ENCODE measurements around the gene ARHGAP19. TPM values are rescaled to one million over a fixed set of nuclear protein-coding genes. Genes with fewer than 3 reads are reported as not detected.

The ARHGAP19 gene
- total and polyA plus RNA-seq, 2 of the 8 experiments (the other 6 are each of a cell fraction or from before 2014, with no cell fraction given) = 13.3 to 32.1 TPM

DNA sequence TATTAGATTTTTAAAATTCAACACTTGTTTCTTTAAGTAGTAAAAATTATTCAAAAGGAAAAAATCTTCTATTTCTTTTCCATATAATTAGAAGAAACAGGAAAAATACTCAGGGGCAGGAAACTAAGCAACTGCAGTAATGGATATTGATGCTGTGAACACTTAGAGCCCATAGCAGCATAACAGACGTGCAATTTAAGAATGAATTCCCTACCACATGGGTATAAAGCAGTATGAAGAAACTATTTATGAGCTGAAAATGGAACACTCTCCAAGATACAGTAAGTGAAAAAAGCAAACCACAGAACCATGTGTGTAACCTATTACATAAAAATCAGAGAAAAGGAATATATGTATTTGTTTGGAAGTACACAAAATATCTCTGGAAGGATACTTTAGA, 30.8 kb downstream of the ARHGAP19 start (continued):
- TF ChIP-seq, protein P1, sequence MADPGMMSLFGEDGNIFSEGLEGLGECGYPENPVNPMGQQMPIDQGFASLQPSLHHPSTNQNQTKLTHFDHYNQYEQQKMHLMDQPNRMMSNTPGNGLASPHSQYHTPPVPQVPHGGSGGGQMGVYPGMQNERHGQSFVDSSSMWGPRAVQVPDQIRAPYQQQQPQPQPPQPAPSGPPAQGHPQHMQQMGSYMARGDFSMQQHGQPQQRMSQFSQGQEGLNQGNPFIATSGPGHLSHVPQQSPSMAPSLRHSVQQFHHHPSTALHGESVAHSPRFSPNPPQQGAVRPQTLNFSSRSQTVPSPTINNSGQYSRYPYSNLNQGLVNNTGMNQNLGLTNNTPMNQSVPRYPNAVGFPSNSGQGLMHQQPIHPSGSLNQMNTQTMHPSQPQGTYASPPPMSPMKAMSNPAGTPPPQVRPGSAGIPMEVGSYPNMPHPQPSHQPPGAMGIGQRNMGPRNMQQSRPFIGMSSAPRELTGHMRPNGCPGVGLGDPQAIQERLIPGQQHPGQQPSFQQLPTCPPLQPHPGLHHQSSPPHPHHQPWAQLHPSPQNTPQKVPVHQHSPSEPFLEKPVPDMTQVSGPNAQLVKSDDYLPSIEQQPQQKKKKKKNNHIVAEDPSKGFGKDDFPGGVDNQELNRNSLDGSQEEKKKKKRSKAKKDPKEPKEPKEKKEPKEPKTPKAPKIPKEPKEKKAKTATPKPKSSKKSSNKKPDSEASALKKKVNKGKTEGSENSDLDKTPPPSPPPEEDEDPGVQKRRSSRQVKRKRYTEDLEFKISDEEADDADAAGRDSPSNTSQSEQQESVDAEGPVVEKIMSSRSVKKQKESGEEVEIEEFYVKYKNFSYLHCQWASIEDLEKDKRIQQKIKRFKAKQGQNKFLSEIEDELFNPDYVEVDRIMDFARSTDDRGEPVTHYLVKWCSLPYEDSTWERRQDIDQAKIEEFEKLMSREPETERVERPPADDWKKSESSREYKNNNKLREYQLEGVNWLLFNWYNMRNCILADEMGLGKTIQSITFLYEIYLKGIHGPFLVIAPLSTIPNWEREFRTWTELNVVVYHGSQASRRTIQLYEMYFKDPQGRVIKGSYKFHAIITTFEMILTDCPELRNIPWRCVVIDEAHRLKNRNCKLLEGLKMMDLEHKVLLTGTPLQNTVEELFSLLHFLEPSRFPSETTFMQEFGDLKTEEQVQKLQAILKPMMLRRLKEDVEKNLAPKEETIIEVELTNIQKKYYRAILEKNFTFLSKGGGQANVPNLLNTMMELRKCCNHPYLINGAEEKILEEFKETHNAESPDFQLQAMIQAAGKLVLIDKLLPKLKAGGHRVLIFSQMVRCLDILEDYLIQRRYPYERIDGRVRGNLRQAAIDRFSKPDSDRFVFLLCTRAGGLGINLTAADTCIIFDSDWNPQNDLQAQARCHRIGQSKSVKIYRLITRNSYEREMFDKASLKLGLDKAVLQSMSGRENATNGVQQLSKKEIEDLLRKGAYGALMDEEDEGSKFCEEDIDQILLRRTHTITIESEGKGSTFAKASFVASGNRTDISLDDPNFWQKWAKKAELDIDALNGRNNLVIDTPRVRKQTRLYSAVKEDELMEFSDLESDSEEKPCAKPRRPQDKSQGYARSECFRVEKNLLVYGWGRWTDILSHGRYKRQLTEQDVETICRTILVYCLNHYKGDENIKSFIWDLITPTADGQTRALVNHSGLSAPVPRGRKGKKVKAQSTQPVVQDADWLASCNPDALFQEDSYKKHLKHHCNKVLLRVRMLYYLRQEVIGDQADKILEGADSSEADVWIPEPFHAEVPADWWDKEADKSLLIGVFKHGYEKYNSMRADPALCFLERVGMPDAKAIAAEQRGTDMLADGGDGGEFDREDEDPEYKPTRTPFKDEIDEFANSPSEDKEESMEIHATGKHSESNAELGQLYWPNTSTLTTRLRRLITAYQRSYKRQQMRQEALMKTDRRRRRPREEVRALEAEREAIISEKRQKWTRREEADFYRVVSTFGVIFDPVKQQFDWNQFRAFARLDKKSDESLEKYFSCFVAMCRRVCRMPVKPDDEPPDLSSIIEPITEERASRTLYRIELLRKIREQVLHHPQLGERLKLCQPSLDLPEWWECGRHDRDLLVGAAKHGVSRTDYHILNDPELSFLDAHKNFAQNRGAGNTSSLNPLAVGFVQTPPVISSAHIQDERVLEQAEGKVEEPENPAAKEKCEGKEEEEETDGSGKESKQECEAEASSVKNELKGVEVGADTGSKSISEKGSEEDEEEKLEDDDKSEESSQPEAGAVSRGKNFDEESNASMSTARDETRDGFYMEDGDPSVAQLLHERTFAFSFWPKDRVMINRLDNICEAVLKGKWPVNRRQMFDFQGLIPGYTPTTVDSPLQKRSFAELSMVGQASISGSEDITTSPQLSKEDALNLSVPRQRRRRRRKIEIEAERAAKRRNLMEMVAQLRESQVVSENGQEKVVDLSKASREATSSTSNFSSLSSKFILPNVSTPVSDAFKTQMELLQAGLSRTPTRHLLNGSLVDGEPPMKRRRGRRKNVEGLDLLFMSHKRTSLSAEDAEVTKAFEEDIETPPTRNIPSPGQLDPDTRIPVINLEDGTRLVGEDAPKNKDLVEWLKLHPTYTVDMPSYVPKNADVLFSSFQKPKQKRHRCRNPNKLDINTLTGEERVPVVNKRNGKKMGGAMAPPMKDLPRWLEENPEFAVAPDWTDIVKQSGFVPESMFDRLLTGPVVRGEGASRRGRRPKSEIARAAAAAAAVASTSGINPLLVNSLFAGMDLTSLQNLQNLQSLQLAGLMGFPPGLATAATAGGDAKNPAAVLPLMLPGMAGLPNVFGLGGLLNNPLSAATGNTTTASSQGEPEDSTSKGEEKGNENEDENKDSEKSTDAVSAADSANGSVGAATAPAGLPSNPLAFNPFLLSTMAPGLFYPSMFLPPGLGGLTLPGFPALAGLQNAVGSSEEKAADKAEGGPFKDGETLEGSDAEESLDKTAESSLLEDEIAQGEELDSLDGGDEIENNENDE (IDR thresholded peaks at IDR 0.05; ENCODE audit: insufficient replicate concordance, low read length) = no peak
- TF ChIP-seq MAFK (IDR thresholded peaks at IDR 0.05; ENCODE audit: low read depth, low read length) (no peak), TEAD4 (IDR thresholded peaks at IDR 0.05; ENCODE audit: low read depth, low read length) (no peak), SP4 (IDR thresholded peaks at IDR 0.05; ENCODE audit: low read length) (no peak), POLR2A (IDR thresholded peaks at IDR 0.05; ENCODE audit: control extremely low read depth in 1 of 2, low read depth in 2 of 2, low read length in 2 of 2) (no peak), CTBP2 (IDR thresholded peaks at IDR 0.05; ENCODE audit: borderline replicate concordance, insufficient read depth, insufficient read length, low read length) (no peak), FOSL1 (IDR thresholded peaks at IDR 0.05; ENCODE audit: insufficient read depth, low read depth, low read length) (no peak), NANOG (IDR thresholded peaks at IDR 0.05; ENCODE audit: insufficient read depth, low read depth, low read length, poor library complexity, severe bottlenecking) (no peak), SIN3A (conservative IDR thresholded peaks at IDR 0.05 in 1 of 2, IDR thresholded peaks at IDR 0.05 in 1 of 2; ENCODE audit: low read depth in 1 of 2, low read length in 2 of 2) (no peak), KDM4A (IDR thresholded peaks at IDR 0.05; ENCODE audit: low read depth, low read length, severe bottlenecking) (no peak), SRF (IDR thresholded peaks at IDR 0.05; ENCODE audit: low read depth, low read length) (no peak)
